Measurements from ENCODE around the gene WDR91. TPM values are rescaled to one million over a fixed set of nuclear protein-coding genes. Genes with fewer than 3 reads are reported as not detected.
"Not testable (repeated sequence)": the region's sequence is repeated elsewhere in the genome, so short reads cannot be mapped to it uniquely, and the experiment has no call there.

Gene WDR91
- total RNA-seq, 1 donor from 2014 or later = 5.5 TPM

GRCh38 chr7:135215698-135216097 is 4.4 kb upstream of the WDR91 start:
- H3K27me3 Mint-ChIP-seq (ENCODE audit: low read depth, unreplicated experiment) = peaks cover 2% of the 10 kb centered on the region
- FAIRE-seq = no peak
- TF ChIP-seq EZH2 (IDR thresholded peaks at IDR 0.05; ENCODE audit: insufficient read depth, low read length) (no peak), CTCF (IDR thresholded peaks at IDR 0.05; ENCODE audit: insufficient read depth, low read depth, low read length) (no peak)

GRCh38 chr7:135215180-135215579 is 3.9 kb upstream of the WDR91 start:
- no peaks in the 10 kb centered on the region for H3K27me3 ChIP-seq (ENCODE audit: insufficient read depth, low read length)
- no peak for TF ChIP-seq CTCF (IDR thresholded peaks at IDR 0.05; ENCODE audit: insufficient read depth, low read depth, low read length)
- TF ChIP-seq EZH2 (IDR thresholded peaks at IDR 0.05; ENCODE audit: insufficient read depth, low read length) = no peak
- no peak overlapping the region for H3K9ac ChIP-seq (ENCODE audit: low read length)
- peaks cover 7% of the 10 kb centered on the region for H3K4me1 ChIP-seq (ENCODE audit: insufficient read depth, low read length)
- H3K27ac Mint-ChIP-seq (ENCODE audit: unreplicated experiment) = no peak overlapping the region
- peaks cover 2% of the 10 kb centered on the region for H3K27me3 Mint-ChIP-seq (ENCODE audit: low read depth, unreplicated experiment)
- DNase-seq (ENCODE audit: low read depth) (no peak), FAIRE-seq (no peak)
- no peak overlapping the region for H3K4me3 Mint-ChIP-seq (ENCODE audit: unreplicated experiment)
- H3K36me3 ChIP-seq (ENCODE audit: insufficient read depth, low read length) = no peaks in the 10 kb centered on the region
- no peaks in the 10 kb centered on the region for H3K36me3 Mint-ChIP-seq (ENCODE audit: low read depth, unreplicated experiment)
- no peak overlapping the region for H2AFZ ChIP-seq (ENCODE audit: low read depth, low read length)
- H3K9me3 ChIP-seq (ENCODE audit: insufficient read depth, low read depth, low read length) = no peaks in the 10 kb centered on the region
- H3K4me2 ChIP-seq (ENCODE audit: low read length) = no peak overlapping the region
- H3K4me3 ChIP-seq (ENCODE audit: insufficient read depth, low read depth, low read length) = no peak overlapping the region
- H3K9me3 Mint-ChIP-seq (ENCODE audit: unreplicated experiment) = no peaks in the 10 kb centered on the region
- H3K79me2 ChIP-seq (ENCODE audit: insufficient read depth, low read length) = peaks cover 9% of the 10 kb centered on the region
- peaks cover 2% of the 10 kb centered on the region for H3K4me1 Mint-ChIP-seq (ENCODE audit: low read depth, unreplicated experiment)
- no peak overlapping the region for H3K27ac ChIP-seq (ENCODE audit: low read depth, low read length)
- H4K20me1 ChIP-seq (ENCODE audit: insufficient read depth, low read length) = peaks cover 3% of the 10 kb centered on the region

More at GRCh38 chr7:135215698-135216097, 4.4 kb upstream of the WDR91 start:
- H3K9me3 ChIP-seq (ENCODE audit: insufficient read depth, low read depth, low read length) = no peaks in the 10 kb centered on the region
- peaks cover 4% of the 10 kb centered on the region for H3K79me2 ChIP-seq (ENCODE audit: insufficient read depth, low read length)
- Mint-ChIP-seq H3K4me1 (ENCODE audit: low read depth, unreplicated experiment) (no peaks in the 10 kb centered on the region), H3K36me3 (ENCODE audit: low read depth, unreplicated experiment) (no peaks in the 10 kb centered on the region), H3K4me3 (ENCODE audit: unreplicated experiment) (no peak overlapping the region), H3K9me3 (ENCODE audit: unreplicated experiment) (no peaks in the 10 kb centered on the region), H3K27ac (ENCODE audit: unreplicated experiment) (no peak overlapping the region)
- no peaks in the 10 kb centered on the region for H4K20me1 ChIP-seq (ENCODE audit: insufficient read depth, low read length)
- no peak overlapping the region for H3K4me3 ChIP-seq (ENCODE audit: insufficient read depth, low read depth, low read length)
- no peaks in the 10 kb centered on the region for H3K27me3 ChIP-seq (ENCODE audit: insufficient read depth, low read length)
- DNase-seq (ENCODE audit: low read depth) = no peak
- H3K36me3 ChIP-seq (ENCODE audit: insufficient read depth, low read length) = no peaks in the 10 kb centered on the region
- no peak overlapping the region for H2AFZ ChIP-seq (ENCODE audit: low read depth, low read length)
- H3K9ac ChIP-seq (ENCODE audit: low read length) = no peak overlapping the region
- H3K4me1 ChIP-seq (ENCODE audit: insufficient read depth, low read length) = peaks cover 1% of the 10 kb centered on the region
- no peak overlapping the region for H3K27ac ChIP-seq (ENCODE audit: low read depth, low read length)
- H3K4me2 ChIP-seq (ENCODE audit: low read length) = no peak overlapping the region

- H3K27ac ChIP-seq (ENCODE audit: low read depth, low read length) = no peak overlapping the region
- no peak overlapping the region for H3K27ac Mint-ChIP-seq (ENCODE audit: unreplicated experiment)
- no peak overlapping the region for H3K4me3 ChIP-seq (ENCODE audit: insufficient read depth, low read depth, low read length)
- TF ChIP-seq EZH2 (IDR thresholded peaks at IDR 0.05; ENCODE audit: insufficient read depth, low read length) = no peak
- H3K4me1 ChIP-seq (ENCODE audit: insufficient read depth, low read length) = peaks cover 8% of the 10 kb centered on the region
- peaks cover 2% of the 10 kb centered on the region for H3K4me1 Mint-ChIP-seq (ENCODE audit: low read depth, unreplicated experiment)
- H3K9me3 ChIP-seq (ENCODE audit: insufficient read depth, low read depth, low read length) = no peaks in the 10 kb centered on the region
- no peak for DNase-seq (ENCODE audit: low read depth)
- H3K9me3 Mint-ChIP-seq (ENCODE audit: unreplicated experiment) = no peaks in the 10 kb centered on the region
- peaks cover 5% of the 10 kb centered on the region for H4K20me1 ChIP-seq (ENCODE audit: insufficient read depth, low read length)
- no peak overlapping the region for H3K9ac ChIP-seq (ENCODE audit: low read length)
- H3K4me3 Mint-ChIP-seq (ENCODE audit: unreplicated experiment) = no peak overlapping the region
- H3K4me2 ChIP-seq (ENCODE audit: low read length) = no peak overlapping the region
- FAIRE-seq = no peak
- no peaks in the 10 kb centered on the region for H3K27me3 ChIP-seq (ENCODE audit: insufficient read depth, low read length)
- H3K36me3 ChIP-seq (ENCODE audit: insufficient read depth, low read length) = no peaks in the 10 kb centered on the region
- no peak overlapping the region for H2AFZ ChIP-seq (ENCODE audit: low read depth, low read length)
- H3K36me3 Mint-ChIP-seq (ENCODE audit: low read depth, unreplicated experiment) = no peaks in the 10 kb centered on the region
- H3K79me2 ChIP-seq (ENCODE audit: insufficient read depth, low read length) = peaks cover 16% of the 10 kb centered on the region
- peaks cover 2% of the 10 kb centered on the region for H3K27me3 Mint-ChIP-seq (ENCODE audit: low read depth, unreplicated experiment)
Observed at GRCh38 chr7:135213831-135214230, 2.5 kb upstream of the WDR91 start.

GRCh38 chr7:135211946-135212685 is 790 bp upstream of the WDR91 start:
- H3K27me3 ChIP-seq (ENCODE audit: insufficient read depth, low read length); FAIRE-seq; H3K9me3 Mint-ChIP-seq (ENCODE audit: unreplicated experiment); H3K9me3 ChIP-seq (ENCODE audit: insufficient read depth, low read depth, low read length); H3K4me1 Mint-ChIP-seq (ENCODE audit: low read depth, unreplicated experiment); H3K27me3 Mint-ChIP-seq (ENCODE audit: low read depth, unreplicated experiment); H3K36me3 ChIP-seq (ENCODE audit: insufficient read depth, low read length); DNase-seq (ENCODE audit: low read depth); H3K36me3 Mint-ChIP-seq (ENCODE audit: low read depth, unreplicated experiment): not testable (repeated sequence)
- peak overlapping the region; percentile 79 for H3K27ac ChIP-seq (ENCODE audit: low read depth, low read length)
- peak overlapping the region; percentile 87 for H3K4me3 Mint-ChIP-seq (ENCODE audit: unreplicated experiment)
- H2AFZ ChIP-seq (ENCODE audit: low read depth, low read length) = peak overlapping the region; percentile 89
- peak overlapping the region; percentile 76 for H3K4me3 ChIP-seq (ENCODE audit: insufficient read depth, low read depth, low read length)
- peaks cover 16% of the 10 kb centered on the region for H3K79me2 ChIP-seq (ENCODE audit: insufficient read depth, low read length)
- peaks cover 14% of the 10 kb centered on the region for H3K4me1 ChIP-seq (ENCODE audit: insufficient read depth, low read length)
- peak overlapping the region; percentile 81 for H3K27ac Mint-ChIP-seq (ENCODE audit: unreplicated experiment)
- H3K9ac ChIP-seq (ENCODE audit: low read length) = peak overlapping the region; percentile 86
- peaks cover 15% of the 10 kb centered on the region for H4K20me1 ChIP-seq (ENCODE audit: insufficient read depth, low read length)
- peak overlapping the region; percentile 90 for H3K4me2 ChIP-seq (ENCODE audit: low read length)

All from astrocyte (in vitro differentiated cells and primary cell).